Psoas muscle (tissue), 8 donors: ENCODE data around the gene SLC15A5. TPM values are rescaled to one million over a fixed set of nuclear protein-coding genes. Genes with fewer than 3 reads are reported as not detected.

Experiments used
- ATAC-seq, 4 donors: fragments of 200-7000 bp; cut with Tn5 transposase; one replicate each; pipeline ENCODE4 v1.9.1; 2020; ENCODE audit warnings: moderate library complexity in 3 of 4, mild to moderate bottlenecking in 2 of 4
- DNase-seq, 2 donors: peaks; one replicate each; pipeline ENCODE4 v3.0.0-alpha.2; 2020
- H3K27ac ChIP-seq: fragments of 200-600 bp; one replicate; pipeline ENCODE4 v1.8.0; 2022
- H3K27me3 ChIP-seq, 3 donors: fragments of 200-600 bp in 1 of 3; one replicate each; pipeline versions ENCODE4 v1.6.1 to v1.8.0; 2013 to 2022; ENCODE audit warnings: low read length in 2 of 3, mild to moderate bottlenecking in 2 of 3, moderate library complexity in 1 of 3; ENCODE audit not compliant: insufficient read depth in 3 of 3
- H3K36me3 ChIP-seq, 2 donors: fragments of 200-600 bp in 1 of 2; one replicate each; pipeline versions ENCODE4 v1.6.1 to v1.8.0; 2013 to 2022; ENCODE audit warnings: low read depth in 1 of 2, mild to moderate bottlenecking in 1 of 2, moderate library complexity in 1 of 2; ENCODE audit not compliant: insufficient read depth in 1 of 2
- H3K4me1 ChIP-seq: fragments of 200-600 bp; one replicate; pipeline ENCODE4 v1.8.0; 2022
- H3K4me3 ChIP-seq: fragments of 200-600 bp; one replicate; pipeline ENCODE4 v1.8.0; 2022; ENCODE audit warnings: mild to moderate bottlenecking
- H3K9me3 ChIP-seq: fragments of 200-600 bp; one replicate; pipeline ENCODE4 v1.8.0; 2022
- WGBS, 3 donors: extraction: QIAGEN DNeasy Blood & Tissue Kit; methylation state at CpG; one replicate each; pipeline versions ENCODE4 v1.1.6 to v1.1.7; 2013; 5-methylcytosine and 5-hydroxymethylcytosine counted together
- intact Hi-C, 2 donors: fragments of 100-400 bp; cut with DNase I; formaldehyde crosslinking; loops; one replicate each; pipeline versions ENCODE4 v1.11.0 to v1.14.2; 2022
- polyA plus RNA-seq, 3 donors: library from polyadenylated mRNA; stranded (reverse); fragments of 200-250 nt; gene quantifications; one replicate each; pipeline ENCODE4 v1.2.3, GENCODE V29; 2013
- total RNA-seq, 4 donors: library from RNA; stranded (reverse); fragmentation: NEBNext Ultra II Directional in 2 of 4; extraction: Animal tissue kit (Norgen Biotek cat#: 25700) in 2 of 4; gene quantifications; one replicate each; pipeline versions ENCODE4 v1.2.1 to v1.2.4, GENCODE V29; 2021 to 2023
- TF ChIP-seq, protein P1 (sequence below): fragments of 200-600 bp; IDR thresholded peaks from one replicate; pipeline ENCODE4 v1.8.0; 2022; ENCODE audit warnings: antibody characterized with exemption
- donor health status: healthy with polysubstance abuse.
- donor health status: DM: no; HTN: no; CAD: no; lungs with moderate emphysema.
- donor health status: Bipolar disorder and iron deficiency.
- donor health status: healthy.
- donor health status: DM: yes; HTN: yes; CAD: no.
- donor health status: DM: no; HTN: no; CAD: no.
- donor health status: DM: no; HTN: no; CAD: no.
- donor health status: DM: yes; HTN: yes; CAD: no.

Gene SLC15A5
- total and polyA plus RNA-seq, 7 donors: not detected

DNA sequence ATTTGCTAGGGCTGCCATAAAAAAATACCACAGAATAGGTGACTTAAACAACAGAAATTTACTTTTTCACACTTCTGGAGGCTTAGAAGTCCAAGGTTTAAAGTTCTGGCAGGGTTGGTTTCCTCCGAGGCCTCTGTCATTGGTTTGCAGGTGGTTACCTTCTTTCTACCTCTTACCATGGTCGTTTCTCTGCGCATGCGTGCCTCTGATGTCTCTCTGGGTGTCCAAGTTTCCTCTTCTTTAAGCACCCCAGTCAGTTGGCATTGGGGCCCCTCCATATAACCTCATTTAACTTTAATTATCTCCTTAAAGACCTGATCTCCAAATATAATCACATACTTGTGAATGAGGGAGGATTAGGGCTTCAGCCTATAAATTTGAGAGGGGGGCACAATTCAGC, 103.2 kb downstream of the SLC15A5 start:
- intact Hi-C loops: no loop called here
- no peak overlapping the region for H3K4me3 ChIP-seq
- H3K27ac ChIP-seq: no peak overlapping the region
- 77 to 86% (median 82%) methylated on average over 4 of the region's 4 CpGs for WGBS, 3 donors
- TF ChIP-seq, protein P1, sequence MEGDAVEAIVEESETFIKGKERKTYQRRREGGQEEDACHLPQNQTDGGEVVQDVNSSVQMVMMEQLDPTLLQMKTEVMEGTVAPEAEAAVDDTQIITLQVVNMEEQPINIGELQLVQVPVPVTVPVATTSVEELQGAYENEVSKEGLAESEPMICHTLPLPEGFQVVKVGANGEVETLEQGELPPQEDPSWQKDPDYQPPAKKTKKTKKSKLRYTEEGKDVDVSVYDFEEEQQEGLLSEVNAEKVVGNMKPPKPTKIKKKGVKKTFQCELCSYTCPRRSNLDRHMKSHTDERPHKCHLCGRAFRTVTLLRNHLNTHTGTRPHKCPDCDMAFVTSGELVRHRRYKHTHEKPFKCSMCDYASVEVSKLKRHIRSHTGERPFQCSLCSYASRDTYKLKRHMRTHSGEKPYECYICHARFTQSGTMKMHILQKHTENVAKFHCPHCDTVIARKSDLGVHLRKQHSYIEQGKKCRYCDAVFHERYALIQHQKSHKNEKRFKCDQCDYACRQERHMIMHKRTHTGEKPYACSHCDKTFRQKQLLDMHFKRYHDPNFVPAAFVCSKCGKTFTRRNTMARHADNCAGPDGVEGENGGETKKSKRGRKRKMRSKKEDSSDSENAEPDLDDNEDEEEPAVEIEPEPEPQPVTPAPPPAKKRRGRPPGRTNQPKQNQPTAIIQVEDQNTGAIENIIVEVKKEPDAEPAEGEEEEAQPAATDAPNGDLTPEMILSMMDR: no peak
- H3K9me3 ChIP-seq: no peaks in the 10 kb centered on the region
- H3K36me3 ChIP-seq: no peaks in the 10 kb centered on the region
- ATAC-seq (no peak), DNase-seq (no peak)
- H3K27me3 ChIP-seq: no peaks in the 10 kb centered on the region
- H3K4me1 ChIP-seq: no peaks in the 10 kb centered on the region

DNA sequence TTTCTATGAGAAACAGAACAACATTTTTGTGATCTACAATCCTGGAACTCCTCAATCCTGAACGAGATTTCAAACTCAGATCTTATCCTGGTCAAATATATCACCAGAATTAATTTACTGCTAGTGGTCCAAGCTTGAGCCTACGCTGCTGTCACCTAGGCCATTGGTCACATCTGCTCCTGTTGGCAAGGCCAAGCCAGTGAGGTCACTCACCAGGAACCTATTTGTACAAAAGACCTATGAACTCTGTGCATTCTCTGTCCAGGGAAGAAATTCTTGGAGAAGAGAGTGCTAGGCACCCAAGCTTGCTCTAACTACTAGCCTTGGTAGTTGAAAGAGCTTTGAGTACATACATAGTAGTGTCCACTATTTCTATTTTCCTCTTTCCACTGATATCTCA, 106.1 kb downstream of the SLC15A5 start:
- no peaks in the 10 kb centered on the region for H3K36me3 ChIP-seq
- H3K27ac ChIP-seq: no peak overlapping the region
- 73 to 79% (median 79%) methylated on average over 2 of the region's 2 CpGs for WGBS, 3 donors
- no peaks in the 10 kb centered on the region for H3K27me3 ChIP-seq
- ATAC-seq (no peak), DNase-seq (no peak)
- intact Hi-C loops: no loop called here
- TF ChIP-seq, protein P1: no peak
- no peaks in the 10 kb centered on the region for H3K4me1 ChIP-seq
- no peak overlapping the region for H3K4me3 ChIP-seq
- H3K9me3 ChIP-seq: no peaks in the 10 kb centered on the region

DNA sequence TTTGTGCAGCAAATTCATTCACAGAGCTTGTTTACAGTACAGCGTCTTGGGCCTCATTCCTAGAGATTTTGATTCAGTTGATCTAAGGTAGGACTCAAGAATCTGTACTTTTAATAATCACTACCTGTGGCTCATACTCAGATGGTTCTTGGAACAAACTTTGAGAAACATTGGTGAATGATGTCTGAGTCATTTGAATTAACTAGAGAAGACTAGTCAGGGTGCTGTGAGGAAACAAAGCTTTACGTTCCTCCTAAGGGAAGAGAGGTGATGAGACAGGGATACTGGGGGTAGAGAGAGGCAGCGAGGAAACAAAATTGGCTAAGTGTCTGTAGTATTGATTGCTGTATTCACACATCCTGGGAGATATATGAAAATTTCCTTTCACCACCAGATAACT, 109.4 kb downstream of the SLC15A5 start:
- ATAC-seq (no peak), DNase-seq (no peak)
- WGBS, 3 donors: 77 to 86% (median 79%) methylated on average over 3 of the region's 3 CpGs
- H3K27ac ChIP-seq: no peak overlapping the region
- TF ChIP-seq, protein P1: no peak
- no peak overlapping the region for H3K4me3 ChIP-seq
- intact Hi-C loops: no loop called here
- H3K36me3 ChIP-seq: no peaks in the 10 kb centered on the region
- no peaks in the 10 kb centered on the region for H3K27me3 ChIP-seq
- no peaks in the 10 kb centered on the region for H3K9me3 ChIP-seq
- H3K4me1 ChIP-seq: no peaks in the 10 kb centered on the region

DNA sequence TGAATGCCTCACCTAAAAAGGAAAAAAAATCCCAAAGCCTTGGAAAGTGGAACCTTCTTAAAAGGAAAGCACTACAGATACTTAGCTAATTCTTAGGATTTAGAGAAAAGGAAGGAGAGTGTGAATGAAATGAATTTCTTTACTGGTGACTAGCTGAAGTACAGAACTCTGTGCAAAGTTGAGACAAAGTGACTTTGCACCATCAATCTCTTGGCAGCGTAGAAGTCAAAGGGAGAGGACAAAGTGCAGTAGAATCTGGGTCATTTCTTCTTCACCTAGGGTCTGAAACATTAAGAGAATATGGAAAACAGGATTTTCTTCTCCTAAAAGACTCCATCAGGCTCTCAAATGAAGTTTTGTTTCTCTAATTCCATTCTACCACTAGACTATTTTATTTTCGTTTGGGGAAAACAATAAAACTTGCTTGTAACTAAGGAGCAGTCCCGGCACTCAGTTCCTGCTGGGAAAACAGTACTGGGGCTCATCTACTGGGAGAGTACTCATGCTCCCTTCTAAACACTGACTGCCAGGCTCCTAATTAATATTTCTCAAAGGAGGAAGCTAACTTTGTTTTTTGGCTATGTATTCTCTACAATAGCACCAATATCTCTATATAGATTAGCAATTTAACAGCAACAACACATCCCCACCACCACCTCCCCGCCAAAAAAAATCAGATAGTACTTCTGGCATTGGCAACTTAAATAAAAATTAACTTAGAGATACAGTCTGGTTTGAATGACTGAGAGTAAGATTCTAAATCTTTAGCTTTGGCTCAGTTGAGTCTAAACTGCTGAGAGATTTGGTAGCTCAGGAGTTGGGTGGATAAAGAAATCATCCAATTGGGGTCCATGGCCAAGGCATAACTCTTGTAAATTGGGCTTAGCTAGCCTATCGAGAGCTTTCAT, 110.7 kb downstream of the SLC15A5 start:
- WGBS, 3 donors: 62 to 66% (median 64%) methylated on average over 5 of the region's 5 CpGs

More for the DNA sequence above, 110.7 kb downstream of the SLC15A5 start:
- H3K36me3 ChIP-seq: no peaks in the 10 kb centered on the region
- intact Hi-C loops: no loop called here
- TF ChIP-seq, protein P1: no peak
- no peak overlapping the region for H3K27ac ChIP-seq
- no peak for DNase-seq
- H3K27me3 ChIP-seq: no peaks in the 10 kb centered on the region
- no peaks in the 10 kb centered on the region for H3K9me3 ChIP-seq
- ATAC-seq: no peak
- no peak overlapping the region for H3K4me3 ChIP-seq
- H3K4me1 ChIP-seq: no peaks in the 10 kb centered on the region
